Measurements from ENCODE around the gene ALDH1A2. TPM values are rescaled to one million over a fixed set of nuclear protein-coding genes. Genes with fewer than 3 reads are reported as not detected.

ALDH1A2 gene
- total RNA-seq, 4 donors from 2014 or later: 47.9 to 128 (median 109) TPM

DNA sequence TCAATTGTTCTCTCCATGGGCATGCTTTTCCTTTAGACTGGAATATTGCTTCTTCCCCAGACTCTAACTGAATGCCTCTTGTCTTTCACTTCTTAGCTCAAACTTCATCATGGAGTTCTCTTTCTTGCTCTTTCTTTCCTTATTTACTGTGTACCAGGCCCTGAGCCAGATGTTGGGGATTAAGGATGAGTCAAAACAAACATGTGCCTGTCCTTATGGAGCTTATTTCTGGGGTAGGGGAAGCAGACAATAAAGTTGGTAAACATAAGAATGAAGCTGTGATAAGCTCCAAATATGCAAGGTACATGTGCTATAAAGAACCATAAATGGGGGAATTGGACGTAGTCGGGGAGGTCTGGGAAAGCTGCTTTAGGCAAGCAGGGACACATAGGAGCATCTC, 145.8 kb downstream of the ALDH1A2 start:
- no peak for TF ChIP-seq POLR2A (IDR thresholded peaks at IDR 0.05)
- TF ChIP-seq, protein P1, sequence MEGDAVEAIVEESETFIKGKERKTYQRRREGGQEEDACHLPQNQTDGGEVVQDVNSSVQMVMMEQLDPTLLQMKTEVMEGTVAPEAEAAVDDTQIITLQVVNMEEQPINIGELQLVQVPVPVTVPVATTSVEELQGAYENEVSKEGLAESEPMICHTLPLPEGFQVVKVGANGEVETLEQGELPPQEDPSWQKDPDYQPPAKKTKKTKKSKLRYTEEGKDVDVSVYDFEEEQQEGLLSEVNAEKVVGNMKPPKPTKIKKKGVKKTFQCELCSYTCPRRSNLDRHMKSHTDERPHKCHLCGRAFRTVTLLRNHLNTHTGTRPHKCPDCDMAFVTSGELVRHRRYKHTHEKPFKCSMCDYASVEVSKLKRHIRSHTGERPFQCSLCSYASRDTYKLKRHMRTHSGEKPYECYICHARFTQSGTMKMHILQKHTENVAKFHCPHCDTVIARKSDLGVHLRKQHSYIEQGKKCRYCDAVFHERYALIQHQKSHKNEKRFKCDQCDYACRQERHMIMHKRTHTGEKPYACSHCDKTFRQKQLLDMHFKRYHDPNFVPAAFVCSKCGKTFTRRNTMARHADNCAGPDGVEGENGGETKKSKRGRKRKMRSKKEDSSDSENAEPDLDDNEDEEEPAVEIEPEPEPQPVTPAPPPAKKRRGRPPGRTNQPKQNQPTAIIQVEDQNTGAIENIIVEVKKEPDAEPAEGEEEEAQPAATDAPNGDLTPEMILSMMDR (IDR thresholded peaks at IDR 0.05): no peak
- Histone ChIP-seq H3K4me1 (peaks cover 0 to 6% of the 10 kb centered on the region in 2 donors), H3K36me3 (no peaks in the 10 kb centered on the region), H3K9me3 (no peaks in the 10 kb centered on the region), H3K27me3 (no peaks in the 10 kb centered on the region), H3K27ac (no peak overlapping the region), H3K4me3 (no peak overlapping the region)
- DNase-seq: no peak
- intact Hi-C loops (cut with DNase I; ENCODE audit: low total_unique reads): no loop called here

DNA sequence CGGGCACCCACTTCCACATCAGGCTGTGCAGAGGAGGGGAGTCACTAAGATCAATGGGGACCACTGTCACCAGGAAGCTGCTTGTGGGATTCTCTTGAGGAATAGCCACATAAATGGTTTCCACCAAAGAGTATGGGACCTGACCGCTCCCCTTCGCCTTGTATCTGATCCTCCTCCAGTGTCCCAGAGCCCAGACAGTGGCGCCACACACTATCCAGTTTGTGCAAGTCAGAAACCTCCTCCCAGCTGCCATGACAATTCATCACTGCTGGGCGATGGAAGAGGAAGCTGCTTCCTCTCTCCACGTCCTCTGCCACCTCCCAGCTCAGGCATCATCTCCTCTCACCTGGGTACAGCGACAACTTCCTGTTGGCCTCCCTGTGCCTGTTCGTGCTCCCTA, 147.5 kb downstream of the ALDH1A2 start:
- Histone ChIP-seq H3K36me3 (no peaks in the 10 kb centered on the region), H3K27ac (no peak overlapping the region), H3K27me3 (no peaks in the 10 kb centered on the region), H3K4me1 (peaks cover 0 to 6% of the 10 kb centered on the region in 2 donors), H3K9me3 (no peaks in the 10 kb centered on the region), H3K4me3 (no peak overlapping the region)
- TF ChIP-seq, protein P1 (IDR thresholded peaks at IDR 0.05): no peak
- TF ChIP-seq POLR2A (IDR thresholded peaks at IDR 0.05): no peak
- intact Hi-C loops (cut with DNase I; ENCODE audit: low total_unique reads): no loop called here
- no peak for DNase-seq

DNA sequence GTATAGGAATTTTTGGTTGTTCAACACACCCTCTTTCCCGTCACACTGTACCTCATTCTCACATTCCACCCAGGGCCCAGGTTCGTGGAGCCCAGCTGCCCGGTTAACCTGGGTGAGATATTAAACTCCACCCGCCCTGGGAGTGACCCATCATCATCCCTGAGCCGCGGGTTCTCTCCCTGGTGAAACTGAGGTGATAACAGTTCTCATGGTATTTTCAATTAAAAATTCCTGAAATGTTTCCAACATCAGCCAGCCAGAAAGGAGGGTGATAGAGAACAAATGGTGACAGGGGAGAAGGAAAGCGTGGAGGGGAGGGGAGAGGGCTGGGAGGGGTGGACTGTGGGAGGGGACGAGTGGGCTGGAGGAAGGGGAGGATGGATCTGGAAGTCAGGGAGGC, 148.8 kb downstream of the ALDH1A2 start:
- Histone ChIP-seq H3K27me3 (no peaks in the 10 kb centered on the region), H3K9me3 (no peaks in the 10 kb centered on the region), H3K4me3 (no peak overlapping the region), H3K4me1 (peaks cover 0 to 6% of the 10 kb centered on the region in 2 donors), H3K36me3 (no peaks in the 10 kb centered on the region), H3K27ac (peak overlapping the region in 1 of 2 donors; percentile 77)
- no peak for DNase-seq
- intact Hi-C loops (cut with DNase I; ENCODE audit: low total_unique reads): no loop called here
- TF ChIP-seq, protein P1 (IDR thresholded peaks at IDR 0.05): no peak
- TF ChIP-seq POLR2A (IDR thresholded peaks at IDR 0.05): no peak

DNA sequence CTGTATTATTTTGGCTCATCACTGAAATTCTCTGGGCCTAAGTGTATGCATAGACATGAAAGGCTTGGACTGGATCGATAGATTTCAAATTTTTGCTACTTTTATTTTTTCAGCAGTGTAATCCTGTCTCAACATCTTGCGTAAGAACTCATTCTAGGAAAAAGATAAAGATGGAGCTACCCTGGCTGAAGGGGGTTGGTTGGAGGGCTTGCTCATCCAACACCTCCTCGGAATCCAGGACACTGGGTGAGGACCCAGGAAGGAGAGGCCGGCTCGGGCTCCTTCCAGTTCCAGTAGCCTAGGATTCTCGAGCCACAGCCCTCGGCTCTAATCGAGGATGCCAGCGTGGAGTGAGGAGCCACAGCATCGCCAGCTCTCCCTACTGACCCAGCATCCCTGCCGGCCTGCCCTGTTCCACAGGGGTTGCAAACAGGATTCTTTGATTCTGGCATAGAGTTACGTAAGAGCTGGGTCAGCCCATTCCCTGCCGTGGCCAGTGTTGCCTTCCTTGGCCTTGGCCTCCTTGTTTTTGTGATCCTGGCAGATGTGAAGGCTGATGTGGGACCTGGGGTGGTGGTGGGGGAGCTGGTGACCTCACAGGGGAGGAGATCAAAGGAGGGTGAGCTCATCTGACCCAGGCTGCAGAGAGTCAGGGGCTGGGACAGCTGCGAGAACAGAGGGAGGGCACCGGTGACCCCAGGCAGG, 149.5 kb downstream of the ALDH1A2 start:
- Histone ChIP-seq H3K36me3 (no peaks in the 10 kb centered on the region), H3K9me3 (no peaks in the 10 kb centered on the region), H3K4me3 (no peak overlapping the region), H3K27me3 (no peaks in the 10 kb centered on the region), H3K27ac (peak overlapping the region; percentile 22 to 77), H3K4me1 (peaks cover 0 to 4% of the 10 kb centered on the region in 2 donors)
- TF ChIP-seq, protein P1 (IDR thresholded peaks at IDR 0.05): no peak
- TF ChIP-seq POLR2A (IDR thresholded peaks at IDR 0.05): no peak
- no peak for DNase-seq
- intact Hi-C loops (cut with DNase I; ENCODE audit: low total_unique reads): no loop called here

DNA sequence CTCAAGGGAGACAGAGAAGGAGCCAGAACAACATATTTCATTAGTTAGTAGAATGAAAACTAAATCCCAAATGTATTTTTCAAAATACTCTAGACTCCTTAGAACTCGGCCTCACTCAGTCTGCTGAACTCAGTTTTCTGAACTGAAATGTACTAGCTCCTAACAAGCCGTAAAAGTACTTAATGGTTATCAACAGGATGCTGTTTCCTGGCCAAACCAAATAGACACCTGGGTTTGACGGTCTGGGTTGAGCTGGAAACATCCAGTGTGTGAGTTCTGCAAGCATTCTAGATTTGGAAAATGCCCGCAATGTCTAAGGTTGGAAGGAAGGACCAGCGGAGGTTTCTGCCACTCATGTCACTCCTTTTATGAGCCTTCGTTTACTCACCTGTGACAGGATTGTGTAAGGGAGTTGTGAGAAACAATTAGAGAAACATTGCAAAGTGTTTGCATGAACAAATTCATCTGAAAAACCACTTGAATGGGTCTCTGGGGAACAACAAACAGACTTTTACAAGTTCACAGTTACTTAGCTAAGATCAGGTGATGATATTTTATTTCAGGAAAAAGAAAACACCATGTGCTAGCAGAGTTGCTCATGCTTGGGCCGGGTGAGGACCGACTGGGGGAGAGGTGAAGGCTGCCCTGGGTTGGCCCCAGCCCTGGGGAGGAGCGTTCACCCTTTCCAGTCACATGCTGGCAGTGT, 151.0 kb downstream of the ALDH1A2 start:
- Histone ChIP-seq H3K4me1 (no peaks in the 10 kb centered on the region), H3K27me3 (no peaks in the 10 kb centered on the region), H3K36me3 (no peaks in the 10 kb centered on the region), H3K4me3 (no peak overlapping the region), H3K9me3 (no peaks in the 10 kb centered on the region), H3K27ac (peak overlapping the region; percentile 58 to 77)
- intact Hi-C loops (cut with DNase I; ENCODE audit: low total_unique reads): no loop called here
- DNase-seq: no peak
- no peak for TF ChIP-seq POLR2A (IDR thresholded peaks at IDR 0.05)
- TF ChIP-seq, protein P1 (IDR thresholded peaks at IDR 0.05): no peak
